Astrocyte of the spinal cord (primary cell): Measurements from ENCODE around the gene KRT78.
"Not testable (repeated sequence)": the region's sequence is repeated elsewhere in the genome, so short reads cannot be mapped to it uniquely, and the experiment has no call there.

Source experiments
- DNase-seq: peaks from one replicate; pipeline ENCODE4 v3.0.0; 2011; ENCODE audit warnings: low read depth, low spot score
- H3K4me3 ChIP-seq: 2 replicates; pipeline ENCODE4 v1.5.1; 2011; ENCODE audit warnings: low read depth, mild to moderate bottlenecking, low read length, moderate library complexity
- CTCF ChIP-seq: IDR thresholded peaks from 2 replicates; pipeline ENCODE4 v1.5.1; 2012; ENCODE audit warnings: low read depth, mild to moderate bottlenecking, low read length, inconsistent platforms
- in situ Hi-C: cut with HindIII; loops from 2 replicates; pipeline ENCODE4 v1.10.0; 2017; ENCODE audit warnings: low sequenced_read_pairs

Gene KRT78

GRCh38 chr12:52861511-52861910, 12.7 kb upstream of the KRT78 start:
- no peak overlapping the region for H3K4me3 ChIP-seq
- no peak for DNase-seq
- in situ Hi-C loops = no loop called here
- TF ChIP-seq CTCF = no peak

GRCh38 chr12:52860102-52860823, 11.5 kb upstream of the KRT78 start:
- TF ChIP-seq CTCF = no peak
- in situ Hi-C loops = no loop called here

GRCh38 chr12:52857500-52857899, 8.7 kb upstream of the KRT78 start:
- no peak overlapping the region for H3K4me3 ChIP-seq
- in situ Hi-C loops = no loop called here
- no peak for TF ChIP-seq CTCF
- DNase-seq = no peak

More at GRCh38 chr12:52860102-52860823, 11.5 kb upstream of the KRT78 start:
- no peak overlapping the region for H3K4me3 ChIP-seq
- peak; percentile 40 for DNase-seq

GRCh38 chr12:52856787-52857186, 8.0 kb upstream of the KRT78 start:
- no peak for DNase-seq
- H3K4me3 ChIP-seq = no peak overlapping the region
- TF ChIP-seq CTCF = no peak
- in situ Hi-C loops = no loop called here

GRCh38 chr12:52856077-52856476, 7.3 kb upstream of the KRT78 start:
- DNase-seq, in situ Hi-C loops, H3K4me3 ChIP-seq: not testable (repeated sequence)

- H3K4me3 ChIP-seq = no peak overlapping the region
- no peak for DNase-seq
- no peak for TF ChIP-seq CTCF
- in situ Hi-C loops = no loop called here
These were observed 3.0 kb upstream of the KRT78 start for GRCh38 chr12:52851787-52852186.

- in situ Hi-C loops = no loop called here
- TF ChIP-seq CTCF = no peak
- no peak for DNase-seq
- no peak overlapping the region for H3K4me3 ChIP-seq
These were observed 1.9 kb upstream of the KRT78 start for GRCh38 chr12:52850681-52851080.
